GM23338 (cell line): ENCODE data around the gene MYO3B. TPM values are rescaled to one million over a fixed set of nuclear protein-coding genes. Genes with fewer than 3 reads are reported as not detected.

ENCODE experiments used
- ATAC-seq: fragments of 200-7000 bp; cut with Tn5 transposase; 3 replicates; pipeline ENCODE4 v1.9.1; 2020
- DNase-seq: peaks from one replicate; pipeline ENCODE4 v3.0.0-alpha.2; 2015; ENCODE audit warnings: low spot score
- H2AFZ ChIP-seq: fragments of 200-600 bp; sonication (generic); 2 replicates; pipeline ENCODE4 v1.8.0; 2016; ENCODE audit warnings: antibody characterized with exemption, mild to moderate bottlenecking, moderate library complexity
- H3F3A ChIP-seq: fragments of 200-600 bp; sonication (generic); replicated peaks from 2 replicates; pipeline ENCODE4 v1.8.0; 2017; ENCODE audit warnings: antibody characterized with exemption, mixed run types, low read depth
- H3K27ac ChIP-seq: fragments of 200-600 bp; sonication (generic); 2 replicates; pipeline ENCODE4 v1.6.1; 2016; ENCODE audit warnings: low read depth
- H3K27me3 ChIP-seq: fragments of 200-600 bp; sonication (generic); 2 replicates; pipeline ENCODE4 v1.8.0; 2016; ENCODE audit warnings: mild to moderate bottlenecking, mixed run types, moderate library complexity; ENCODE audit not compliant: insufficient read depth
- H3K36me3 ChIP-seq: fragments of 200-600 bp; sonication (generic); 2 replicates; pipeline ENCODE4 v1.8.0; 2016; ENCODE audit warnings: mild to moderate bottlenecking; ENCODE audit not compliant: insufficient read depth
- H3K4me1 ChIP-seq: fragments of 200-600 bp; sonication (generic); 2 replicates; pipeline ENCODE4 v1.8.0; 2016; ENCODE audit warnings: mild to moderate bottlenecking, moderate library complexity; ENCODE audit not compliant: insufficient read depth
- H3K4me2 ChIP-seq: fragments of 200-600 bp; sonication (generic); 2 replicates; pipeline ENCODE4 v1.7.1; 2017; ENCODE audit warnings: mixed run types
- H3K4me3 ChIP-seq: fragments of 200-600 bp; sonication (generic); 2 replicates; pipeline ENCODE4 v1.6.1; 2016; ENCODE audit warnings: mixed run types
- H3K79me2 ChIP-seq: fragments of 200-600 bp; sonication (generic); replicated peaks from 2 replicates; pipeline ENCODE4 v1.8.0; 2017; ENCODE audit warnings: mild to moderate bottlenecking; ENCODE audit not compliant: insufficient read depth
- H3K9me2 ChIP-seq: fragments of 200-600 bp; sonication (generic); 2 replicates; pipeline ENCODE4 v1.8.0; 2017; ENCODE audit not compliant: insufficient read depth
- H4K20me1 ChIP-seq: fragments of 200-600 bp; sonication (generic); replicated peaks from 2 replicates; pipeline ENCODE4 v1.8.0; 2017; ENCODE audit warnings: mild to moderate bottlenecking; ENCODE audit not compliant: insufficient read depth
- H3K27ac Mint-ChIP-seq: 2 replicates; pipeline ENCODE4 v1.8.0; 2020; ENCODE audit warnings: inconsistent platforms, mild to moderate bottlenecking, moderate library complexity, mixed read lengths
- H3K27me3 Mint-ChIP-seq: 3 replicates; pipeline ENCODE4 v1.8.0; 2022; ENCODE audit warnings: low read depth, mild to moderate bottlenecking, moderate library complexity, mixed read lengths, inconsistent platforms; ENCODE audit not compliant: insufficient read depth, poor library complexity
- H3K36me3 Mint-ChIP-seq: 3 replicates; pipeline ENCODE4 v1.8.0; 2021; ENCODE audit warnings: low read depth, mild to moderate bottlenecking, inconsistent platforms, moderate library complexity, mixed read lengths
- H3K4me1 Mint-ChIP-seq: 3 replicates; pipeline ENCODE4 v1.8.0; 2020; ENCODE audit warnings: mild to moderate bottlenecking, inconsistent platforms, mixed read lengths
- H3K4me3 Mint-ChIP-seq: 3 replicates; pipeline ENCODE4 v1.8.0; 2021; ENCODE audit warnings: moderate library complexity, mild to moderate bottlenecking, inconsistent platforms, mixed read lengths
- H3K9me3 Mint-ChIP-seq: 3 replicates; pipeline ENCODE4 v1.8.0; 2020; ENCODE audit warnings: moderate library complexity, mild to moderate bottlenecking, inconsistent platforms, mixed read lengths
- CREB1 ChIP-seq: fragments of 250-450 bp; sonication (Bioruptor Pico); IDR thresholded peaks from 2 replicates; pipeline ENCODE4 v1.5.0; 2020; ENCODE audit warnings: low read depth, mild to moderate bottlenecking, moderate library complexity
- CTCF ChIP-seq, 2 experiments: fragments of 200-600 bp in 1 of 2; sonication (generic) in 1 of 2; conservative IDR thresholded peaks; 2 replicates each; pipeline versions ENCODE4 v1.5.1 to v1.6.1; 2016 to 2017; ENCODE audit warnings: antibody characterized with exemption in 2 of 2, low read depth in 2 of 2, mild to moderate bottlenecking in 2 of 2, moderate library complexity in 1 of 2
- ETS1 ChIP-seq: IDR thresholded peaks from 2 replicates; pipeline ENCODE4 v1.6.1; 2016; ENCODE audit warnings: antibody characterized with exemption
- EZH2 ChIP-seq: fragments of 200-600 bp; sonication (generic); IDR thresholded peaks from one replicate; pipeline ENCODE4 v1.8.0; 2017; ENCODE audit warnings: antibody characterized with exemption, mild to moderate bottlenecking, low read depth; ENCODE audit not compliant: unreplicated experiment
- JUNB ChIP-seq: IDR thresholded peaks from one replicate; pipeline ENCODE4 v1.6.1; 2016; ENCODE audit warnings: antibody characterized with exemption; ENCODE audit not compliant: unreplicated experiment
- NANOG ChIP-seq: IDR thresholded peaks from 2 replicates; pipeline ENCODE4 v1.6.1; 2016; ENCODE audit warnings: antibody characterized with exemption, borderline replicate concordance
- POLR2AphosphoS5 ChIP-seq: IDR thresholded peaks from 2 replicates; pipeline ENCODE4 v1.6.1; 2016; ENCODE audit warnings: antibody characterized with exemption, low read depth
- STAT1 ChIP-seq: IDR thresholded peaks from one replicate; pipeline ENCODE4 v1.6.1; 2016; ENCODE audit warnings: antibody characterized with exemption; ENCODE audit not compliant: unreplicated experiment
- ZNF114 ChIP-seq: fragments of 250-450 bp; sonication (Bioruptor Pico); IDR thresholded peaks from 2 replicates; pipeline ENCODE4 v1.5.0; 2020; ENCODE audit warnings: mild to moderate bottlenecking, moderate library complexity
- ZNF331 ChIP-seq: fragments of 250-450 bp; sonication (Bioruptor Pico); IDR thresholded peaks from 2 replicates; pipeline ENCODE4 v1.5.0; 2020; ENCODE audit warnings: low read depth, mild to moderate bottlenecking, moderate library complexity
- ZNF462 ChIP-seq: fragments of 250-450 bp; sonication (Bioruptor Pico); IDR thresholded peaks from 2 replicates; pipeline ENCODE4 v1.5.0; 2020; ENCODE audit warnings: mild to moderate bottlenecking, moderate library complexity
- polyA plus RNA-seq: library from polyadenylated mRNA; unstranded; fragments of >200 nt; fragmentation: Nextera tagmentation; extraction: Ambion mirVana; gene quantifications from 2 replicates; pipeline ENCODE4 v1.2.1, GENCODE V29; 2016
- total RNA-seq: library from RNA; depleted of rRNA; stranded (reverse); fragments of >200 nt; shearing (Covaris generic); gene quantifications from 2 replicates; pipeline ENCODE4 v1.2.3, GENCODE V29; 2014

Gene MYO3B
- total and polyA plus RNA-seq, 2 experiments from 2014 or later = 0.42 TPM; not detected in 1

- Mint-ChIP-seq H3K27ac (no peak overlapping the region), H3K36me3 (peaks cover 3% of the 10 kb centered on the region; the same call in 2 of the 3 replicates), H3K27me3 (peaks cover 3% of the 10 kb centered on the region), H3K4me3 (no peak overlapping the region), H3K9me3 (peaks cover 15% of the 10 kb centered on the region; the same call in 2 of the 3 replicates), H3K4me1 (no peaks in the 10 kb centered on the region)
- no peaks in the 10 kb centered on the region for H4K20me1 ChIP-seq
- TF ChIP-seq ZNF462 (CRISPR knock-in tag) = no peak
- no peak for TF ChIP-seq NANOG
- TF ChIP-seq ETS1 = no peak
- TF ChIP-seq EZH2 = no peak
- TF ChIP-seq POLR2AphosphoS5 = no peak
- TF ChIP-seq CTCF (conservative IDR thresholded peaks at IDR 0.05; ENCODE audit: low read depth in 2 of 2) = no peak
- TF ChIP-seq ZNF331 = no peak
- TF ChIP-seq JUNB = no peak
- TF ChIP-seq STAT1 = no peak
- TF ChIP-seq CREB1 = no peak
- TF ChIP-seq ZNF114 (CRISPR knock-in tag) = no peak
- H3K4me2 ChIP-seq = no peak overlapping the region
- DNase-seq (no peak), ATAC-seq (no peak)
- no peak overlapping the region for H2AFZ ChIP-seq
- no peak overlapping the region for H3K27ac ChIP-seq
- H3K27me3 ChIP-seq = no peaks in the 10 kb centered on the region
- no peaks in the 10 kb centered on the region for H3K79me2 ChIP-seq
- H3K9me2 ChIP-seq = no peaks in the 10 kb centered on the region; the same call in 1 of the 2 replicates
- no peak overlapping the region for H3K4me3 ChIP-seq
- H3F3A ChIP-seq = no peaks in the 10 kb centered on the region
- no peaks in the 10 kb centered on the region for H3K4me1 ChIP-seq
- H3K36me3 ChIP-seq = no peaks in the 10 kb centered on the region
Observed at GRCh38 chr2:170544817-170545216, 366.9 kb downstream of the MYO3B start.
